Epithelial cell of esophagus (primary cell): ENCODE data around the gene GUCY2D.

Experiments
- DNase-seq: peaks from one replicate; pipeline ENCODE4 v3.0.0; 2010; ENCODE audit warnings: low read depth
- H3K4me3 ChIP-seq: 2 replicates; pipeline ENCODE4 v1.5.1; 2011; ENCODE audit warnings: mild to moderate bottlenecking, low read length, control low read depth
- CTCF ChIP-seq: IDR thresholded peaks from 2 replicates; pipeline ENCODE4 v1.5.1; 2011; ENCODE audit warnings: low read depth, mild to moderate bottlenecking, low read length, control low read depth, inconsistent platforms; ENCODE audit not compliant: insufficient read depth; ENCODE audit errors: missing control alignments

The GUCY2D gene

GRCh38 chr17:8067806-8068205 is 65.4 kb downstream of the GUCY2D start:
- no peak overlapping the region for H3K4me3 ChIP-seq
- no peak for TF ChIP-seq CTCF
- DNase-seq: no peak

GRCh38 chr17:8068736-8069586 is 66.5 kb downstream of the GUCY2D start:
- no peak for TF ChIP-seq CTCF
- no peak overlapping the region for H3K4me3 ChIP-seq
- no peak for DNase-seq

- no peak for DNase-seq
- no peak overlapping the region for H3K4me3 ChIP-seq
- no peak for TF ChIP-seq CTCF
Measured at GRCh38 chr17:8069587-8069860, 67.1 kb downstream of the GUCY2D start.
